ENCODE results near the gene MORN1. TPM values are rescaled to one million over a fixed set of nuclear protein-coding genes. Genes with fewer than 3 reads are reported as not detected.

MORN1 gene
- total and polyA plus RNA-seq, 2 experiments from 2014 or later: 4.8 to 11.1 TPM

GRCh38 chr1:2385606-2386280 is 5.6 kb downstream of the MORN1 start:
- H3K4me3 Mint-ChIP-seq: no peak overlapping the region
- H3K27me3 Mint-ChIP-seq (ENCODE audit: insufficient read depth, low read depth, poor library complexity): peaks cover 3% of the 10 kb centered on the region
- H3K4me2 ChIP-seq: no peak overlapping the region
- H3K9me2 ChIP-seq (ENCODE audit: insufficient read depth): no peaks in the 10 kb centered on the region
- H3K9me3 Mint-ChIP-seq: no peaks in the 10 kb centered on the region
- no peak for TF ChIP-seq EZH2phosphoT487 (IDR thresholded peaks at IDR 0.05; ENCODE audit: unreplicated experiment)
- no peak for TF ChIP-seq CTCF (conservative IDR thresholded peaks at IDR 0.05; ENCODE audit: low read depth in 2 of 2)
- TF ChIP-seq POLR2AphosphoS5 (IDR thresholded peaks at IDR 0.05; ENCODE audit: low read depth): no peak
- no peak for TF ChIP-seq CREB1 (CRISPR knock-in tag; IDR thresholded peaks at IDR 0.05; ENCODE audit: low read depth)
- TF ChIP-seq EZH2 (IDR thresholded peaks at IDR 0.05; ENCODE audit: low read depth, unreplicated experiment): no peak
- no peak for TF ChIP-seq ZNF462 (CRISPR knock-in tag; IDR thresholded peaks at IDR 0.05)
- no peak for TF ChIP-seq JUNB (IDR thresholded peaks at IDR 0.05; ENCODE audit: unreplicated experiment)
- TF ChIP-seq REST (IDR thresholded peaks at IDR 0.05; ENCODE audit: unreplicated experiment): no peak
- TF ChIP-seq ZNF114 (CRISPR knock-in tag; IDR thresholded peaks at IDR 0.05): no peak
- TF ChIP-seq ZNF331 (CRISPR knock-in tag; IDR thresholded peaks at IDR 0.05; ENCODE audit: low read depth): no peak
- no peak for TF ChIP-seq STAT1 (IDR thresholded peaks at IDR 0.05; ENCODE audit: unreplicated experiment)
- peaks cover 7% of the 10 kb centered on the region; the same call in 1 of the 2 replicates for H3K79me2 ChIP-seq (replicated peaks; ENCODE audit: insufficient read depth)
- no peaks in the 10 kb centered on the region for H4K20me1 ChIP-seq (replicated peaks; ENCODE audit: insufficient read depth)
- H3K27ac Mint-ChIP-seq: no peak overlapping the region
- no peaks in the 10 kb centered on the region for H3K36me3 ChIP-seq (ENCODE audit: insufficient read depth)
- peaks cover 3% of the 10 kb centered on the region; the same call in 1 of the 3 replicates for H3K36me3 Mint-ChIP-seq (ENCODE audit: low read depth)
- H3F3A ChIP-seq (replicated peaks; ENCODE audit: low read depth): 0 out of 2 replicates have a peak, but pooled peaks cover under 1% of the 10 kb centered on the region
- H3K4me3 ChIP-seq: no peak overlapping the region
- H3K4me1 ChIP-seq (ENCODE audit: insufficient read depth): no peaks in the 10 kb centered on the region; the same call in 1 of the 2 replicates
- no peak overlapping the region for H3K27ac ChIP-seq (ENCODE audit: low read depth)
- H2AFZ ChIP-seq: no peak overlapping the region
- no peak for DNase-seq (ENCODE audit: low spot score)
- no peaks in the 10 kb centered on the region for H3K27me3 ChIP-seq (ENCODE audit: insufficient read depth)
- peaks cover 7% of the 10 kb centered on the region; the same call in 2 of the 3 replicates for H3K4me1 Mint-ChIP-seq
- ATAC-seq: no peak

Measured in GM23338 (cell line).